ENCODE measurements around the gene FOXO1.

The FOXO1 gene

GRCh38 chr13:40612041-40612440, 54.4 kb downstream of the FOXO1 start:
- peak overlapping the region; percentile 88 for H3K27ac ChIP-seq

GRCh38 chr13:40611635-40612034, 54.8 kb downstream of the FOXO1 start:
- no peak for DNase-seq (ENCODE audit: low read depth, low spot score)
- peak overlapping the region; percentile 88 for H3K27ac ChIP-seq

More at GRCh38 chr13:40612041-40612440, 54.4 kb downstream of the FOXO1 start:
- DNase-seq (ENCODE audit: low read depth, low spot score), result no peak

- DNase-seq (ENCODE audit: low read depth, low spot score), result no peak
- H3K27ac ChIP-seq, result peak overlapping the region; percentile 88
Measured at GRCh38 chr13:40611004-40611403, 55.4 kb downstream of the FOXO1 start.

GRCh38 chr13:40609972-40610726, 56.3 kb downstream of the FOXO1 start:
- H3K27ac ChIP-seq, result peak overlapping the region; percentile 88
- DNase-seq (ENCODE audit: low read depth, low spot score), result peak; percentile 61

DNA sequence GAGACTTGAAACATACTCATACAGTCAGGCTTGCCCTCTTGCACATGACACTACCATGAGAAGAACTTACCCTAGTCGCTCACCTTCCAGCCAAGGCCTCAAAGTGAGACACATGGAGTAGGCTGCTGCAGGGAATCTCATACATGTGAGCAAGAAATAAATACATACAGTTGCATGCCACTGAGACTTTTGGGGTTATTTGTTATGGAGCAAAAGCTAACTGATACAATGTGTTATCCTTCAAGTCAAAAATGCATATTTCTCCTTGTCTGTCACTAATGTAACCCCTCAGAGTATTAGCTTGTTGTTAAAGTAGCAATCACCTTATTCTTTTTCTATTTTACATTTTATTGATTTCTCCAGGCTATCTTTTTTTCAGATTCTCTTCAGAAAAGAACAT, 58.1 kb downstream of the FOXO1 start:
- DNase-seq (ENCODE audit: low read depth, low spot score), result no peak
- no peak overlapping the region for H3K27ac ChIP-seq

- no peak overlapping the region for H3K27ac ChIP-seq
- DNase-seq (ENCODE audit: low read depth, low spot score), result no peak
Measured at GRCh38 chr13:40605573-40605972, 60.9 kb downstream of the FOXO1 start.

- no peak overlapping the region for H3K27ac ChIP-seq
- DNase-seq (ENCODE audit: low read depth, low spot score), result no peak
Measured at GRCh38 chr13:40604135-40604534, 62.3 kb downstream of the FOXO1 start.

DNA sequence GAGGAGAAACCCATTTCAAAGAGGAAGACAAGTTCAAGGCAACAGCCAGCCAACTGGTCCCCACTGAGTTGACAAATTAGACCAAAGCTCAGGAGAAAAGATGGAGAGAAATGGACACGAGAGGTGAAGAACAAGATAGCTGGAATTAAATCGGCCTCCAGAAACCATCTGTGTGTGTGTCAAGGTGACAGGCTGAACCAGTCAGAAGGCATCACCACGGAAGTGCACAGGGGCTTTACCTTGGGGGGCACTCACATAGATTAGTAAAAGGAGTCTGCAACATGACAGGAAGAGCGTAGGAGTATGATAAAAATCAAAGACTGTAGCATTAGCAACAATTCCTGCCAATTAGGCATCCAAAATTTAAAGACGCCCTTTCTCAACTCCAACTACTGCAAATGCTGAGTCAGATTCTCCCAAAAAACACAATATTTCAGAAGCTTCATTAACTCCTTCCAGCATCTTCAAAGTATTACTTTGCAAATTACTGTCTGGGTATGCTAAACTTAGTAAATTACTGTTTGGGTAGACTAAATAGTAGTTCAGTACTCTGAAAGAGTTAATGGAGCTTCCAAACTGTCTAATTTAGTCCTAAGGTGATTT, 66.2 kb downstream of the FOXO1 start:
- DNase-seq (ENCODE audit: low read depth, low spot score), result no peak
- H3K27ac ChIP-seq, result no peak overlapping the region

GRCh38 chr13:40599747-40600146, 66.7 kb downstream of the FOXO1 start:
- no peak overlapping the region for H3K27ac ChIP-seq
- no peak for DNase-seq (ENCODE audit: low read depth, low spot score)

DNA sequence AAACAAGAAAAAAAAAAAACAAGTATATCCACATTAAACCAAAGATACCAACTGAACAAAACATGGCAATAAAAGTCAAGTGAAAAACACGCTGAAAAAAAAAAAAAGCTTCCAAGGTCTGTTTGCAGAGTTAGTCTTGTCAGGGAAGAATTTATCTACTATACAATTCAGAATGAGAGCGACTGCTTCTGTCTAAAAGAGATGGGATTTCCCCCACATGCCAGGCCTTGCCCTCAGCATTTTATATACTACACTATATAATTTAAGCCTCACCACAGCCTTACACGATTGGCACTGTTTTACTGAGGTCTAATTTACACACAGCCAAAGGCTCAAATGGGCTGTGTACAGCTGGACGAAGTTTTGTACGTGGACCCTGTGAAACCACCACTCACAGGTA, 67.3 kb downstream of the FOXO1 start:
- no peak for DNase-seq (ENCODE audit: low read depth, low spot score)
- H3K27ac ChIP-seq, result no peak overlapping the region

- H3K27ac ChIP-seq, result peak overlapping the region; percentile 42
- DNase-seq (ENCODE audit: low read depth, low spot score), result no peak
Measured at GRCh38 chr13:40598569-40598968, 67.9 kb downstream of the FOXO1 start.

DNA sequence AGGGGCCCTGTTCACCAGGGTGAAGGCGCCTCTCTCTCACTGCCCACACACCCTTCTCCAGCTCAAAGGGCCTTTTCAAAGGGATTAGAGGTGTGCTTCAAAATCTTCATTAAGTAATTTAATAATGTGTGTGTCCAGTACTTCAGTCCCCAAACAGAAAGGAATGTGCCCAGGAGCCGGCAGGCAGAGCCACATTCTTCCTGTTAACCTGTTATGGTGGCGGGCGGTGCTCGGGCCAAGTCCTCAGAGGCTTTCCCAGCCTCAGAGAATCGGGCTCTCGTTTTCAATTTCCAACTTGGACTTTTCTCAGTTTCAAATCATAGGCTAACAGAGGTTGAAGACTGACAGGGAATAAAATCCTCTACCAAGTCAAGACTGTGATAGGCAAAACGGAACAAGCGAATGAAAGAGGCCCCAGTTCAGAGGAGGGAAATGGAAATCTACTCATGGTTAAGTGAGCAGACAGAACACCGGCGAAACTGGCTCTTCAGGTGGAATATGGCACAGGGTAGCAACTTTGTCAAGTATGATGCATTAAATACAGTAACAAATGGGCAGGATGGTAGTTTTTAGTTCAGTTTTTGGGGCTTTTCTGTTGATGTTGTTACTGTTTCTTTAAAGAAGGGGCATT, 68.6 kb downstream of the FOXO1 start:
- no peak for DNase-seq (ENCODE audit: low read depth, low spot score)

DNA sequence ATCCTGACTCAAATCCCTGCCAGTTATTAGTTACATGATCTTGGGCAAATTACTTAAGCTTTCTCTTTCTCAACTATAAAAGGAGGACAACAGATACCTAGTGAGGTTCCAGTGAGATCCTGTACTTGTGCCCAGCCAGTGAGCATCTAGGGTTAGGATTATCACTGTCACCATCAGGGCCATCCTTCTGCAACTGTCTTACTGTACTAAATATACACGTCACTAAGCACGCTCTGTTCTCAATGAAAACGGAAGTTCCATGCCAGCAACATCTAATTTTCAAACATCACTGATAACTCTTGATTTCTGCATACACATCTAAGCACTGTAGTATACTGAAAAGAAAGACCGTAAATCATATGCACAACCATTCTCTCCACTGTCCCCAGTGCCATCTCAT, 70.0 kb downstream of the FOXO1 start:
- no peak for DNase-seq (ENCODE audit: low read depth, low spot score)
- H3K27ac ChIP-seq, result no peak overlapping the region

More for the DNA sequence above, 68.6 kb downstream of the FOXO1 start:
- H3K27ac ChIP-seq, result peak overlapping the region; percentile 42

DNA sequence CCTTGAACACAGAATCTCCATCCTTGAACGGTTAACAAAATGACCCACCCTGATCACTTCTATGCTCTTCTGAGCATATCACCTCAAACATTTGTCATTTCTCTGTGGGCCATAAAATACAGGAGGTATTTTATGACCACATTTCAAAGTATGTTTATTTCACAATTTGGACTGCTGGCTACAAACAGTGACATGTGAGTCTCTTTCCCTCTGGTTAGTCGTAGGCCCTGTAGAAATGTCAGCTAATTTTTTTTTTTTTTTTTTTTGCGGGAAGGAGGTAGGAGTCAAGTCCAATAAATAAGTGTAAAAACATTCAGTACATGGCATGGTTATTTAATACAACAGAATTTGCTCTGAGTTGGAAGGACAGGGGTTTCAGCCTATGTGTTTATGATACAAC, 70.7 kb downstream of the FOXO1 start:
- no peak overlapping the region for H3K27ac ChIP-seq
- no peak for DNase-seq (ENCODE audit: low read depth, low spot score)

DNA sequence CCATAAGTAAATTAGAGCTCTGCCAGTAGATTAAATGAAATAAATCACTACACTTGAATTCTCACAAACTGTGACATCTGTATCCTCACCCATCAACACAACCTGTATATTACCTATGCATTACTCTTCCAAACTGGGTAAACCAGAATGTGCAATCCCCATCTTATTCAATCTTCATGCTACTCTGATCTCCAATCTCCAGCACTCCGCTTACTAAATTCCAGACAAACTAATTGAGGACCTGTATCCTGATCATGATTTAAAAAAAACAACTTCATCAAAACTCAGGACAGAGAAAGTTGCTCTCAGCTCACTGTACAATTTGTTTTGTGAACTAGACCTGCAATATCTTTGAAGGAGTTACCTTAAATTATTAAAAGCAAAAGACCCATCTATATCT, 74.4 kb downstream of the FOXO1 start:
- DNase-seq (ENCODE audit: low read depth, low spot score), result no peak
- no peak overlapping the region for H3K27ac ChIP-seq

DNA sequence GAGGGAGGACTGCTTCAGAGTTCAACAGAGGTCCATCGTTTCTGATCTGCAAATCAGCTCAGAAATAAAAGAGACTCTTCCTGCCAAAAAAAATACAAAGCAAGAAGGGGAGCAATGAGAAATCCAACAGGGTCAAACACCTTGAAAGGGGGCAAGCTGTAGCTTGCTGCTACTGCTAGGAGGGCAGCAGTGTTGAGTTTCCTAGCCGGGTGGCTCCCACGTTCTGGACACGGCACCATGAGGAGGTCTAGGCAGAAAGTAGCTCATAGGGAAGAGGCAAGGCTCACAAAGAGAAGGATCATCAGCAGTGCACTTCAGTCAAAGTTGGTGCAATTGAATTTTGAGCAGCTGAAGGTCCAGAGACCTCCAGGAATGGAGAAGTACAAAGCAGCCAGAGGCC, 75.3 kb downstream of the FOXO1 start:
- H3K27ac ChIP-seq, result peak overlapping the region; percentile 78
- no peak for DNase-seq (ENCODE audit: low read depth, low spot score)

DNA sequence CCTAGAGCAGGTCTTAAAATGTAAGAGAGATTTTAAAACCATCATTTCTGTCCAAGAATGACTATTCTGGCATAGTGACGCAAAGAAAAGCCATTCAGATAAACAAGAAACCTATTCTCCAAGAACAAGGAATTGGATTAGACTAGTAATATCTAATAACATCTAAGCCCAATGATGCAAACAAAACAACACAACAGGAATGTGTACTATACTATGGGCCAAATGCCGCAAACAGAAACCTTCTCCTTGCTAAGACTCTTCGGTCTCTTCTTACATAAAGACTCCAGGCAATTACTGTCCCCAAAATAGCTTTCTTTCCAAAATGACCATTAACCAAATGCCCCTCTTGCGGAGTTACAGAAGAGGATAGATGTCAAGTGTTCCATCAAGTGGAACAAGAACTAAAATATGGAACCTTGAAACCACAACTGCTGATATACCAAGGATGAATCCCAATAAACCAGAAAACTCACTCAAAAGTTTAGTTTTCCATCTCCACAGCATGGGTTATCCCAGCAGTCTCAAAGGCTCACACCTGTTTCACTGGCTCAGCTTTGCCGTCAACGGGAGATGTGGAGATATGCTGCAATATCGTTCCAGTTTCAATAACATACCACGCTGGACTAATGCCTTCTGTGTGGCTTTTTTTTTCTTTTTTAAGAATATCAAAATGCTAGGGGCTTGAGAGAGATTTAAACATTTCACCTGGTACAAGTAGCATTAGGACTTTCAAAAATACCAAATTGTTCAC, 76.2 kb downstream of the FOXO1 start:
- peak overlapping the region; percentile 78 for H3K27ac ChIP-seq
- DNase-seq (ENCODE audit: low read depth, low spot score), result no peak

GRCh38 chr13:40589285-40590109, 76.9 kb downstream of the FOXO1 start:
- peak overlapping the region; percentile 78 for H3K27ac ChIP-seq
- peak; percentile 62 for DNase-seq (ENCODE audit: low read depth, low spot score)

- peak overlapping the region; percentile 78 for H3K27ac ChIP-seq
- DNase-seq (ENCODE audit: low read depth, low spot score), result no peak
Measured at GRCh38 chr13:40588101-40588500, 78.3 kb downstream of the FOXO1 start.

Measured in epithelial cell of prostate (primary cell).